ENCODE measurements around the gene FLRT2.

FLRT2 gene, protein sequence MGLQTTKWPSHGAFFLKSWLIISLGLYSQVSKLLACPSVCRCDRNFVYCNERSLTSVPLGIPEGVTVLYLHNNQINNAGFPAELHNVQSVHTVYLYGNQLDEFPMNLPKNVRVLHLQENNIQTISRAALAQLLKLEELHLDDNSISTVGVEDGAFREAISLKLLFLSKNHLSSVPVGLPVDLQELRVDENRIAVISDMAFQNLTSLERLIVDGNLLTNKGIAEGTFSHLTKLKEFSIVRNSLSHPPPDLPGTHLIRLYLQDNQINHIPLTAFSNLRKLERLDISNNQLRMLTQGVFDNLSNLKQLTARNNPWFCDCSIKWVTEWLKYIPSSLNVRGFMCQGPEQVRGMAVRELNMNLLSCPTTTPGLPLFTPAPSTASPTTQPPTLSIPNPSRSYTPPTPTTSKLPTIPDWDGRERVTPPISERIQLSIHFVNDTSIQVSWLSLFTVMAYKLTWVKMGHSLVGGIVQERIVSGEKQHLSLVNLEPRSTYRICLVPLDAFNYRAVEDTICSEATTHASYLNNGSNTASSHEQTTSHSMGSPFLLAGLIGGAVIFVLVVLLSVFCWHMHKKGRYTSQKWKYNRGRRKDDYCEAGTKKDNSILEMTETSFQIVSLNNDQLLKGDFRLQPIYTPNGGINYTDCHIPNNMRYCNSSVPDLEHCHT
- 0.09 to 0.24 reads per million in 2 experiments for total RNA-seq

DNA sequence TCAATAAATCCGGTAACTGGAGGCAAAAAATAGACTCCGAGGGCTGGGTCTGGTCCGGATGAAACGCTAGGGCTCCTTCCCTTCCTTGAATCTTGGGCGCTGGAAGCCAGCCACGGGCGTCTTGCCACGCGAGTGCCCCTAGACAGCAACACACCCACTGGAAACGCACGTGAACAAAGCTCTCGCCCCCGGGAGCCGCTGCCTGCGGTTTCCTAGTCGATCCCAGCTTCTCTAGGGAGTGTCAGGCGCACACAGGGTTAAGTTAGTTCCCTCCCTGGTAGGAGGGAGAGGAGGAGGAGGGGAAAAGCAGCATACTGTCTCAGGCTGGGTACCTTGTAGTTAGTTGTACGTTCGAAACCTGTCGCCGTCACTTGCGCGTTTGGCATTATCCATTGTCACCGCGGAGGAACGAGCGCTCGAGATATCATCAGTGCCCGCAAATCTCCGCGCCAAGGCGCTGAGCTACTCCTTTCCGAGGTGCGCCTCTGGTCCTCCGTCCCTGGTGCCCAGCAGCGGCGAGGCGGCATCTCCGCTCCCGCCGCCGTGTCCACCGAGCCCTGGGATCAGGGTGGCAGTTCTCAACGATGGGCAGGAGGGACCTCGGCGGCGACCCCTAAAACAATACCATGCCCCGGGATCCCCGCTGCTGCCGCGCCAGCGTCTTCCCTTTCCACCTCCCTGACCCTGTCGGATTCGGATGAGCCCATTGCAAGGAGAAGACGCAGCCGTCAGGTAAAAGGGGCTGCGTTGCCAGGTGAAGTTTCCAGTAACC lies at the start of gene FLRT2:
Gene FLRT2 (plus strand): TSS at position 342 of the 772 bp plus-strand sequence. CDS start 91,371 bp downstream, outside the sequence.
- DNase-seq (ENCODE audit: low read depth): no peak

DNA sequence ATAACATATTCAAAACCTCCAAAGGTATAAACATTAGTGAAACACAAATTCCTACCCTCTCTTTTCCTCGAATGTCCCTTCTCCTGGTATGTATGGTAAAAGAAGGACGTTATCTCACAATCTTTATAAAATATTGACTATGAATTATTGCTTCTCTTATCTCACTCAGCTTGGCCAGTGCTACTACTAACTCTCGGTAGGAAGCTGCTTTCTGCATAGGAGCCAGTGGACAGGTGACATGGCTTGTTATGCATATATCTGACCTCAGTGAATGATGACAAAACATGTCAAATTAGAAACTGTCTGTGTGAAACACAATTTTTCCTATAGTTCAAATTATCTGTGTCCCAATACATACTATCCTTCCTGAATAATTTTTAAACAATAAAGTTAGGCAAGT lies 48.5 kb upstream of the FLRT2 start:
- no peak for DNase-seq (ENCODE audit: low read depth)

DNA sequence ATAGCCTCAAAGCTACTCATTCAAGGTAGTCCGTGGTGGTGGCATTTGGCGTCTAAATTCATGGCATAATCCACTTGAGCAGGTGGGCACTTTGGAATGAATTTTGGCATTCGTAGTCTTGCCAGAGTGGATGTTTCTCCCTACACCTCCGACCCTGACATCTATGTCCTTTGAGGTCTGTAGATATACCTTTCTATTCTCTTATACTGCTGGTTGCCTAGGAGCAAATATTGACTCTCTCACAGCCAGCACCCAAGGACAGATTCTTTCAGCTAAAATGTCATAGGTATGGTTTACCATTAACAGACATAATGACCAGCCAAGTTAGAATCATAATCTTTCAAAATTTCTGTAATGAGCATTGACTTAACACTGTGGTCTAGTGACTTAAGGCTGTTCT lies 47.4 kb upstream of the FLRT2 start:
- no peak for DNase-seq (ENCODE audit: low read depth)

DNA sequence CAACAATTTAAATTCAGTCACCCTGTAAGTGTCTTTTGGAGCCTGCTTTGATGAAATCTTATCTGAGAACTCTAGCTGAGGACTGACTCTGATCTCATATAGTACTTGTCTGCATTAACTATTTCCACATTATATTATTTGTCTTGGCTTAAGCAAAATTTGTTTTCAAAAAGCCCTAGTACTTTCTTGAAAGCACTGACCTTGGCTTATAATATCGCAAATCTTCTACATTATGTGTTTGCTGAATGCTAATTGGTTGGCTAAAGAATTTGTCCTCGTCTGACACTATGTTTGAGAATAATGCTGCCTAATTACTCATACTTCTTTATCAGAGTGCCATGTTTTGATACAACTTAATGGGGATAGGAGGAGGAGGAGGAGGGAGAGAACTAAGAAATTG lies 46.9 kb upstream of the FLRT2 start:
- DNase-seq (ENCODE audit: low read depth): no peak

DNA sequence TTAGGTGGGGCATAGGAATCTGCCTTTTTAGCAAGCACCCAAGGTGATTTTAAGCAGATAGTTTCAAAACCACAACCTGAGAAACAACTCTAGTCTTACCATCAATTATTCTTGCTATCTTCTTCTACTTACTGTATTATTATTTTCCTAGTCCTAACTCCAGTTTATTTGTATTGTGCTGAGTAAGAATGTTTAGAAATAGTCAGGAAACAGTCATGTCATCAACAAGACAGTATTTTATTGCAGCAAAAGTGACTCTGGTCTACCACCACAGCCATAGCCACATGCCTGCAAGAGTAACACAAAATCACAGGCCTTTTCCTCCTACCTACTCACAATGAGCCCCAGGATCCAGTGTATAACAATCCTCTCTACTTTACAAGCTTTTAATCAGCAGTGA lies 46.3 kb upstream of the FLRT2 start:
- no peak for DNase-seq (ENCODE audit: low read depth)

DNA sequence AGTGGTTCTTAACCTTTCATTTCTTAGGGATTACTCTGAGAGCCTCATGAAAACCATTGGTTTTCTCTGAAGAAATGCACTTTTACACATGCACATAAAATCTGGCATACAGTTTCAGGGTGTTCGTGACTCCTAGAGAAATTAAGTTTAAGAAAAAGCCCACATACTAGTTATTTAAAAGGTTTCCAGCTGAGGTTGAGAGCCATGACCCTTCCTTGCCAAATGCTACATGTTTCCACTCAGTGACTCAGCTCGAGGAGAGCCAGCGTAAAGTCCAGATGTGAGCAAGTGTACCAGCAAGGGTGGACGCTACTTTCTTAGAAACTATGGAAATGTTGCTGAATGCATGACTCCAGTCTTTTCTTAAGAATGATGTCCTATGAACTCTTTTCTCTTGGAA lies 42.7 kb upstream of the FLRT2 start:
- DNase-seq (ENCODE audit: low read depth): no peak

DNA sequence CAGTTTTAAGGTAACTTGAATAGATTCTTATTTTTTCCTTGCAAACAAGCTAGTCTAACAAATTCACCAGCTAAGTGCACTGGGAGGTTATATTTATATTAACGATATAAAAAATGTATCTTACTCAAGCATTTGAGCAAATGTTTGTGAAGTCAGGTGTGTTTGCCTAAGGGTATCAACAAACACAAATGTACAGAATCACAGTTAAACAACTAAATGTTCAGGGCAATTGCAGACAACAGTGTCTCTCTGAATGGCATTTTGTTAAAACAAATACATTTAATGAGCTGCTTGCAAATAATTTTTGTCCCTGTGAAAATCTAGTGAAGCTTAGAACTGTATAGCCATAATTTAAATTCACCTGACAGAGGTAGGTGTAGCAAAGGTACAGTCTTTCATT lies 28.2 kb upstream of the FLRT2 start:
- DNase-seq (ENCODE audit: low read depth): no peak

DNA sequence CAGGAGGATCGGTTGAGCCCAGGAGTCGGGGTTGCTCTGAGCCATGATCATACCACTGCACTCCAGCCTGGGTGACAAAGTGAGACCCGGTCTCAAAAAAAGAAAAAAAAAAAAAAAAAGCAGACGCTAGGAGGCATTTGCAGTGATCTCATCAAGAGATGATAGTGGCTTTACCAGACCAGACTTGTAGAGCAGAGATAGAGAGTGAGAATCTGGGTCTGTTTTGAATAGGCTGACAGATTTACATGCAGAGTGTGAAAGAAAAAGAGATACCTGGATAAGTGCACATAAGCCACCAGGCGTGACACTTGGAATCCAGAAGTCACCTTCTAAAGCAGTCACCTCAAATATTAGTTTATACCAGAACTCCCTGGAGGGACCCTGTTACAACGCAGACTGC lies 21.1 kb upstream of the FLRT2 start:
- no peak for DNase-seq (ENCODE audit: low read depth)

DNA sequence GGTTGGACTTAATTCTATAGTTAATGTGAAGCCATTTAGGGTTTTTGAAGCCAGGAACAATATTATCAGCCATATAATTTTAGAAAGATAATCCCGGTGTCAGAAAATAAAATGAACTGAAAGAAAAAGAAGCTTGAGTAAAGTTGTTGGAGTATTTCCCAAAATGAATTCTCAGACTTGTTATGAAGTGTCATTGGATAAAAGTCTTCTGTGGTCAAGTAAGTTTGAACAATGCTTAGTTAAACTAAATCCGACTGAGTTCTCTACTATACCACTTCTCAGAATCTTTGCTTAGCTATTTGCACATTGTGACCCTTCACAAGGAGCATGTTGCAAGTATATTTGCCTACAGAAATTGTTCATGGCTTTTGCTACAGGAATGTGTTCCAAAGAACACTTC lies 17.5 kb upstream of the FLRT2 start:
- no peak for DNase-seq (ENCODE audit: low read depth)

DNA sequence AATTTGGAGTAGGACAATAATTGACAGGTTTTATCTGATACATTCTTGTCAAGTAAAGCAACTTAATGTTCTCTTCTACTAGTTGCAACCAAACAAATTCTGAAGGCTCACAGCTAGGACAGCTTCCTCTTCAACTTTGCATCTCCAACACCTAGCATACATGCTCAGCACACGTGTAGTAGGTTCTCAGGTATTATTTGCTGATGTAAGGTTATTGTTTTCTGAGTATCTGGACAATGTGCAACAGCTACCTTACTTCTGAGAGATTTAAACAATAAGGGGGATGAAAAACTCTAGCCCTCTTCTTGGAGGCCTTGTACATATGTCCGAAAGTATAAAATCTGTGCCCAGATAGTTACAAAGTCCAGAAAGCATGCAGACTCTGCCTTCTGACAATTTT lies 15.5 kb upstream of the FLRT2 start:
- no peak for DNase-seq (ENCODE audit: low read depth)

DNA sequence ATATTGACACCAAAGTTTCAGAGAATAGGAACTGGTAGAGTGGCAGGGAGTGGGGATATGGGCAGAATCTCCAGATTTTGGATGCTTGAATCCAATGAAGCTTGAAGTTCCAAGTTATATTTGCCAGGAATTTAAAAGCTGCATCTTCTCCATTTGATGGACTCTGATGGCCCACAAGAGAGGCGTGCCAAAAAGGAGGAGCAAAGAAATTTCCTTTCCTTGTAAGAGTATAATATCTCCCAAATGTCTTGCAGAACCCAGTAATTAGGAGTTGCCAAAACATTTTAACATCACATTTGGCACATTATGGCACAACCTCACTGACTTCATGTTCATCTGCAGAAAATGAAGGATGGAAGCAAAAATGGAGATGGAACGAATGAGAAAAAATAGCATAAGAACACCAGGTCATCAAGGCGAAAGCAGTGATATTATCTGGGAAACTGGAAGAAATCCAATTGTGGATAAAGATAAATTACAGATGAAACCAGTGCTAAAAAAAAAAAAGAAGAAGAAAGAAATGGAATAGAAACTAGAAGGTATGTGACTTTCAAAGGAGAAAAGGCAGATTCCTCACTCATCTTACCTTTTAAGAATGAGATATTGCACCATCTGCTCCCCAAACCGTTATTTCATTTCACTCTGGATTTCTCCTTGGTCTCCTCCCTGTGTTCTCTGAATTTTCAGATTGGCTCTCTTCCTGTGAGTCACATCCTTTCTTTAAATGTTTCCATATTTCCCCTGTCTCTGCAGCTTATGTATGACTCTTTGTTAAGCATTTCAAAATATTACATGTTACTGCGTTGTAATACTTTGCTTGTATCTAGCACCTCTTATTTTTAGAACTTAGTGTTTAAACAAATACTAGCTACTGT lies 13.5 kb upstream of the FLRT2 start:
- DNase-seq (ENCODE audit: low read depth): no peak

DNA sequence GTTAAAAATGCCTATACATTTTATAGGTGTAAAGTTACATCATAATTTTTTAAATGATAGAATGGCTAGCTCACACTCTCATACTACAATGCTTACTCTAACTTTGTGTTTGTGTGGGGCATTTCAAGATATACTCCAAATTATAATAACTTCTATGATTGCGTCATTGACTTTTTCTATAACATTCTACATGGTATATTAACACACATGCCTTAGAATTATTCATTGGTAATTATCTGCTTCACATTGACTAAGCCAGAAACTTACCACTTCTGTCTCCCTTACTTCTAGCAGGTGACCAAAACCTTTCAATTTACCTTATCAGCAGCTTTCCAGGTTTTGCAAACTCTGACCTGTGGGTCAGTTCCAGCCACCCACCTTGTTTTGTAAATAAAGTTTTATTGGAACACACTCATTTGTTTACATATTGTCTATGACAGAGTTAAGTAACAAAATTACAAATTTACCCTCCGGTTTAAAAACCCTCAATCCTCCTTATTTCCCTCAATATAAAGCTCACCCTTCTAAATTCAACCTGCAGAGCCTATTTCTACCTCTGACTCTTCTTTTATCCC lies 12.7 kb upstream of the FLRT2 start:
- no peak for DNase-seq (ENCODE audit: low read depth)

DNA sequence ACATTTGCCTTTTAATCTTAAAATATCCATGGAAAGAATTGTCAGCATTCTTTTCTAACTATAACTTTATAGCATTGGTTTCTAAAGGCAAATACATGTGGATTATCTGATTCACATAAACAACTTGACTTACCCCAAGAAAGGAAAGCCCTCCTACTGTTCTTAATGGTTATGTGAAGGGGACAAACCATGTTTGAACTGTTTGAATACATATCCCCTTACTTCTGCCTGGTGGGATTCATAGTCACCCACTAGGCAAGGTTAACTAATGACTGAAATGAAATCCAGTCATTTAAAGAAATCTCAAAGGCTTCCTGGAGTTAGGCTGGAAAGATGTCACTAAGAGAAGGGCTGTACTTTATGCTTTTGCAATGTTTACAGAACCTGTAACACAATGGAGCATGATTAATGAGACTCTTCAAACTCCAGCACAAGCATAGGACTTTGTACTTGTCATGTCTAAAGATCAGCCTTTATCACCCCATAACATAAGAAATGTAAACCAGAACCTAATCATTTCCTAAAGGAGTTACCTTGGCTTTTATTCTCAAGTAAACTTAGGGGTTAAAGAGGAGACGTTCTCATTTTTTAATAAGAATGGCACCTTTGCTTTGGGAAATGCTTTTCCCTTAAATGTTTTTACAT lies 10.2 kb upstream of the FLRT2 start:
- no peak for DNase-seq (ENCODE audit: low read depth)

DNA sequence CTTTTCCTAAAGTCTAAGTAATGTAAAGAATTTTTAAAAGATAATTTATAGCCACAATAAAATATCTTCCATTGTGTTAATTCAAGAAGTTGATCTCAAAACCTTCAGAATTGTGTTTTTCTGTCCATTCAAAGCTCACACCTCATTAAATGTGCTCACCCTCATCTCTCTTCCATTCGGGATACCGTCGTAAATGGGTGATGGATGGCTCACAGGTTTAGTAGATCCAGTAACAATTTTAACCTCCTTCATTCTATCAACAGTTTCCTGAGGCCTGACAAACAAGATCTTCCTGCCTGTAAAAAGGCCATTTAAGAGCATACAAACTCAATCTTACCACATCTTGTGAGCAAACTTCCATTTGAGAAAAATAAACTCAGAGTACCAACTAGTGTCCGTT lies 9.4 kb upstream of the FLRT2 start:
- no peak for DNase-seq (ENCODE audit: low read depth)

DNA sequence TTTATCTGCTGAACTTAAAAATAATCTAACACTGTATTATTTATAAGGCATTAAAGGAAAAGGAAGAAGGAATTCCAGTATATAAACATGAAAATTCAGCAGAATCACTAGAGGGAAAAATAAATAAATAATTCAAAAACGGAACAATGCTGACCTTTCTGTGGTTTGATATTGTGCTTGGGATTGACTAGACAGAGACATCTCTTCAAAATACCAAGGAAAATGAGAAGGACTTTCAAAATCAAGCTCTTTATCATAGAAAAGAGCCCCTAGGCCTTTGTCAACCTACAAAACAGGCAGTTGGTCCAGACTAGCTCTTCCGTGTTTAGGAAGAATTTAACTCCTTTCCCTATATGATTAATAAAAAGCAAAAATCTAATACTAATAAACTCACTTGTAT lies 6.3 kb upstream of the FLRT2 start:
- DNase-seq (ENCODE audit: low read depth): no peak

DNA sequence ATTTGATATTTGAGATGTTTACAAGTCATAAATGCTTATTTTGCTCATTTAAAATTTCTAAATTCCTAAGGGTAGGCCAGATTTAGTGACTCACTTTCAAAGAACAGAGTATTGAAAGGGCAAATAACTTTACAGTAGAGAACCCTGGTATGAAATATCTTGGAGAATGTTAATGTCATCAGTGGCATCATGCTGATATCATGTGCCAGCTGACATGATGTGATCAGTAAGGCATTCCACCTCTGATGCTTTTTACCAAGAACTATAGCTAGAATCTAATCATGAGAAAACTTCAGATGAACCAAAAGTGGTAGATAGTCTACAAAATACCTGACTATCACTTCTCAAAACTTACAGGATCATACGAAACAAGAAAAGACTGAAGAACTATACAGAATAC lies 2.9 kb upstream of the FLRT2 start:
- DNase-seq (ENCODE audit: low read depth): no peak

DNA sequence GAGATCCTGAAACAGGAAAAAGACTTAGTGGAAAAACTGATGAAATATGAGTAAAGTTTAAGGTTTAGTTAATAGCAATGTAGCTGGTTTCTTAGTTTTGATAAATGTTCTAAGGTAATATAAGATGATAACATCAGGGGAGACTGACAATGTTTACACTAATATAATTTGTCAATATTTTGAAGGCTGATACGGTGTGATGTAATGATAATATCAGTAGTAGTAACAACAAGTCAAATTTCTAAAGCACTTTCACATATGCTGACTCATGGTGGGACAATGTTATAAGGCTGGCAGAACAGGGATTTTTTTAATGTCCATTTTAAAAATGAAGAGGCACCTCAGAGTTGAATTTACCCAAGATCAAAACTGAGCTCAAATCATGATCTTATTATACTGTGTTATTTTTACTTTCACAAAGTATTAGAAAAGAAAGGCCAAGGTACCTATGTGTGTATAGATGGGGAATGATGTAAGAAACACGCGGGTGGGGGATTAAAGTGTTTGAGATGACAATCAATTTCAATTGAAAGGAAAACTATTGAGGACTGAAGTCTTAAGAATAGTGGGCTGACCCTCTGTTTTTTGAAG lies 2.4 kb upstream of the FLRT2 start:
- no peak for DNase-seq (ENCODE audit: low read depth)

DNA sequence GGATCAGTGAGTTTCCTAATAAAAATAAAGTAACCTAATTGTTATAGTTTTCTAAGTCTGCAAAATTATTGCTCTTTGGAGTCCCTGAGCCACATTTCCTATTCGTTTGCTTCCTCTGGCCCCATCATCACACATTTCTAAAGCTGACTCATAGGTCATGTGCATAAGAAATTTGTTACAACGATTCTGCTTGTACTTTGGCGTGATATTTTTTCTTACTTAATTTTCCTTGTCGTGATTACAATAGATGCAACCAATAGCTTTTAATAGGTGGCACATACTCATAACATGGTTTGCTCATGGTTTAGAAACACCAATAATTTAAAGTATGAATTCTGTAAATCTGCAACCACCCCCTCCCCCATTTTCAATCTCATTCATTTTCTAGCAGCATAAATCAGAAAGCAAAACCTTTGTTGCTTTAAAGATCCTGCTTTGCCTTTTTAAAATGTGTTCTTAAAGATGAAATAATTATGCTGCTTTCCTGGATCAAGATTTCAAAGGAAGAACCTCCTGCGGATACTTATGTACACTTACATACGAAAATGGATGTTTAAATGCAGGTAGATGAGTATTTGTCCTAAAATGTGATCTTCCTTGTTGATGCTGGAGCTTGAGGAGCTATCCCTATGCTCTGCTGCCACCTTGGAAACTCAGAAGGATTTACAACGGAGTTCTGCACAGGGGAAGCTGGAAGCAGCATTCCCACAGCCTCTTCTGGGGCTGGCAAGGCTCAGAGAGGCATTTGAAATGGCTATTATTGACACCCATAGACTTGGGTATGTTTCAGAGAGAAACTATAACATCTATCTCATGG lies 1.7 kb upstream of the FLRT2 start:
- no peak for DNase-seq (ENCODE audit: low read depth)

DNA sequence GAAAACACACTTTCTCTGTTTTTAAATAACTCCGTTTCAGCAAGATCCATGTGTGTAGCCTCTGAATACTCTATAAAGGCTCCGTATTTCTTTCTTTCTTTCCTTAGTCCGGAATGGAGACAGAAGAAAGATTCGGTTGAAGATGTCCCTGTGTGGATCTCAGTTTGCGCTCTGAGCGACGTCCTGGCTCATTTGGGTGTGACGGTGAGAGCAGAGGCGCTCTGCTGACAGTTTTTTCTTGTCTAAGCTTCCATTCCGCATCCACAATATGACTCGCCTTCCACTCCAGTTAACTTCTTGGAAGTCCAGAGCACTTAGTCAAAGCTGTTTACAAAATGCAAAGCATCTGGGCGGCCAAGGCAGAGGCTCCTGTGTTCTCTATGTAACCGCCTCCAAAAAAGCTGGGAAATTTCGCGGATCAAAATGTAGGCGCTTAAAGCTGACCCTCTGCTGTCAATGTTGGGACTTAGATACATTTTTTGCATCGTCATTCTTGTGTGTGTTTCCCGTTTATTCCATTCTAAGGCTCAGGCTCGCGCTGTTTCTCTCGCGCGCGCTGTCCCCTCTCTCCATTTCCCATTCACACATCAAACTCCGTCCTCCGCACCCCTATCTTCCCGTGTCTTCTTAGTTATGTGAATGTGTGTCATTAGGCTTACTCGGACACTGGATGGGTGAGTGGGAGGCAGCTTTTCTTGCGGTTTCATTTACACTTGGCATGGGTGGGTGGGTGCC lies 880 bp upstream of the FLRT2 start:
- no peak for DNase-seq (ENCODE audit: low read depth)

Data from T follicular helper cell (primary cell).